ENCODE data around the gene LCN1. TPM values are rescaled to one million over a fixed set of nuclear protein-coding genes. Genes with fewer than 3 reads are reported as not detected.

LCN1 gene
- total RNA-seq, 1 donor from 2014 or later, result not detected

GRCh38 chr9:135517407-135517822 is 3.8 kb upstream of the LCN1 start:
- Mint-ChIP-seq H3K36me3 (ENCODE audit: insufficient read depth) (no peaks in the 10 kb centered on the region), H3K4me3 (ENCODE audit: low read depth) (no peak overlapping the region), H3K27ac (no peak overlapping the region), H3K27me3 (peaks cover 14% of the 10 kb centered on the region), H3K4me1 (ENCODE audit: low read depth) (no peaks in the 10 kb centered on the region), H3K9me3 (ENCODE audit: low read depth) (peaks cover 5% of the 10 kb centered on the region)
- DNase-seq (ENCODE audit: low spot score, unreplicated experiment), result no peak
- TF ChIP-seq, protein P1, sequence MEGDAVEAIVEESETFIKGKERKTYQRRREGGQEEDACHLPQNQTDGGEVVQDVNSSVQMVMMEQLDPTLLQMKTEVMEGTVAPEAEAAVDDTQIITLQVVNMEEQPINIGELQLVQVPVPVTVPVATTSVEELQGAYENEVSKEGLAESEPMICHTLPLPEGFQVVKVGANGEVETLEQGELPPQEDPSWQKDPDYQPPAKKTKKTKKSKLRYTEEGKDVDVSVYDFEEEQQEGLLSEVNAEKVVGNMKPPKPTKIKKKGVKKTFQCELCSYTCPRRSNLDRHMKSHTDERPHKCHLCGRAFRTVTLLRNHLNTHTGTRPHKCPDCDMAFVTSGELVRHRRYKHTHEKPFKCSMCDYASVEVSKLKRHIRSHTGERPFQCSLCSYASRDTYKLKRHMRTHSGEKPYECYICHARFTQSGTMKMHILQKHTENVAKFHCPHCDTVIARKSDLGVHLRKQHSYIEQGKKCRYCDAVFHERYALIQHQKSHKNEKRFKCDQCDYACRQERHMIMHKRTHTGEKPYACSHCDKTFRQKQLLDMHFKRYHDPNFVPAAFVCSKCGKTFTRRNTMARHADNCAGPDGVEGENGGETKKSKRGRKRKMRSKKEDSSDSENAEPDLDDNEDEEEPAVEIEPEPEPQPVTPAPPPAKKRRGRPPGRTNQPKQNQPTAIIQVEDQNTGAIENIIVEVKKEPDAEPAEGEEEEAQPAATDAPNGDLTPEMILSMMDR (IDR thresholded peaks at IDR 0.05; ENCODE audit: unreplicated experiment), result no peak

- H3K27me3 Mint-ChIP-seq, result peaks cover 10% of the 10 kb centered on the region
- no peaks in the 10 kb centered on the region for H3K4me1 Mint-ChIP-seq (ENCODE audit: low read depth)
- DNase-seq (ENCODE audit: low spot score, unreplicated experiment), result no peak
- H3K4me3 Mint-ChIP-seq (ENCODE audit: low read depth), result no peak overlapping the region
- no peak overlapping the region for H3K27ac Mint-ChIP-seq
- H3K36me3 Mint-ChIP-seq (ENCODE audit: insufficient read depth), result no peaks in the 10 kb centered on the region
- H3K9me3 Mint-ChIP-seq (ENCODE audit: low read depth), result peaks cover 5% of the 10 kb centered on the region
- TF ChIP-seq, protein P1 (IDR thresholded peaks at IDR 0.05; ENCODE audit: unreplicated experiment), result no peak
These were observed 1.9 kb upstream of the LCN1 start for GRCh38 chr9:135519179-135519971.

- no peak for DNase-seq (ENCODE audit: low spot score, unreplicated experiment)
- peaks cover 5% of the 10 kb centered on the region for H3K9me3 Mint-ChIP-seq (ENCODE audit: low read depth)
These were observed 412 bp downstream of the LCN1 start for GRCh38 chr9:135521608-135522095.

GRCh38 chr9:135522137-135522877 is 1.1 kb downstream of the LCN1 start:
- Mint-ChIP-seq H3K36me3 (ENCODE audit: insufficient read depth) (no peaks in the 10 kb centered on the region), H3K27ac (no peak overlapping the region), H3K27me3 (peaks cover 9% of the 10 kb centered on the region), H3K4me3 (ENCODE audit: low read depth) (no peak overlapping the region), H3K9me3 (ENCODE audit: low read depth) (peaks cover 5% of the 10 kb centered on the region), H3K4me1 (ENCODE audit: low read depth) (no peaks in the 10 kb centered on the region)
- DNase-seq (ENCODE audit: low spot score, unreplicated experiment), result no peak
- TF ChIP-seq, protein P1 (IDR thresholded peaks at IDR 0.05; ENCODE audit: unreplicated experiment), result no peak

More at GRCh38 chr9:135521608-135522095, 412 bp downstream of the LCN1 start:
- H3K36me3 Mint-ChIP-seq (ENCODE audit: insufficient read depth), result no peaks in the 10 kb centered on the region
- H3K27ac Mint-ChIP-seq, result no peak overlapping the region
- TF ChIP-seq, protein P1 (IDR thresholded peaks at IDR 0.05; ENCODE audit: unreplicated experiment), result no peak
- H3K27me3 Mint-ChIP-seq, result peaks cover 10% of the 10 kb centered on the region
- no peak overlapping the region for H3K4me3 Mint-ChIP-seq (ENCODE audit: low read depth)
- H3K4me1 Mint-ChIP-seq (ENCODE audit: low read depth), result no peaks in the 10 kb centered on the region

GRCh38 chr9:135522931-135523330 is 1.7 kb downstream of the LCN1 start:
- Mint-ChIP-seq H3K27ac (no peak overlapping the region), H3K4me1 (ENCODE audit: low read depth) (no peaks in the 10 kb centered on the region), H3K9me3 (ENCODE audit: low read depth) (peaks cover 5% of the 10 kb centered on the region), H3K36me3 (ENCODE audit: insufficient read depth) (no peaks in the 10 kb centered on the region), H3K4me3 (ENCODE audit: low read depth) (no peak overlapping the region), H3K27me3 (peaks cover 5% of the 10 kb centered on the region)
- TF ChIP-seq, protein P1 (IDR thresholded peaks at IDR 0.05; ENCODE audit: unreplicated experiment), result no peak
- no peak for DNase-seq (ENCODE audit: low spot score, unreplicated experiment)
